ENCODE measurements around the gene CHD2. TPM values are rescaled to one million over a fixed set of nuclear protein-coding genes. Genes with fewer than 3 reads are reported as not detected.

The CHD2 gene
- total and polyA plus RNA-seq, 10 of the 15 experiments (the other 5 are each of a cell fraction or from before 2014, with no cell fraction given), result 38.1 to 94.7 (median 63.3) TPM

- TF ChIP-seq ZBTB33 (IDR thresholded peaks at IDR 0.05) (no peak), USF2 (IDR thresholded peaks at IDR 0.05; ENCODE audit: borderline replicate concordance, low read depth, low read length) (no peak), PKNOX1 (IDR thresholded peaks at IDR 0.05) (peak; percentile 98), FOXK2 (IDR thresholded peaks at IDR 0.05) (no peak), SREBF2 (IDR thresholded peaks at IDR 0.05; ENCODE audit: low read length) (no peak), RAD51 (IDR thresholded peaks at IDR 0.05) (no peak), TCF12 (IDR thresholded peaks at IDR 0.05; ENCODE audit: low read depth, low read length) (peak; percentile 72; the same call in 1 of the 2 replicates), SP1 (IDR thresholded peaks at IDR 0.05; ENCODE audit: low read depth, low read length) (peak; percentile 36), MAX (IDR thresholded peaks at IDR 0.05; ENCODE audit: low read depth, low read length) (no peak), HDAC6 (IDR thresholded peaks at IDR 0.05; ENCODE audit: unreplicated experiment) (peak; percentile 87), CUX1 (IDR thresholded peaks at IDR 0.05; ENCODE audit: insufficient replicate concordance, low read depth, low read length) (peak; percentile 35), BCL11A (IDR thresholded peaks at IDR 0.05; ENCODE audit: low read depth, low read length) (0 out of 2 replicates have a peak, but pooled peaks have one; percentile 8), POU2F2 (IDR thresholded peaks at IDR 0.05; ENCODE audit: borderline replicate concordance, low read depth, low read length) (peak; percentile 98), TAF1 (IDR thresholded peaks at IDR 0.05; ENCODE audit: borderline replicate concordance, low read depth, low read length) (peak; percentile 98), E2F4 (IDR thresholded peaks at IDR 0.05; ENCODE audit: low read depth, low read length) (no peak), RB1 (IDR thresholded peaks at IDR 0.05; ENCODE audit: borderline replicate concordance) (no peak; the same call in 1 of the 2 replicates), ZNF384 (IDR thresholded peaks at IDR 0.05; ENCODE audit: borderline replicate concordance, low read depth, low read length) (peak; percentile 98), ATF7 (IDR thresholded peaks at IDR 0.05; ENCODE audit: low read depth) (0 out of 2 replicates have a peak, but pooled peaks have one; percentile 23), NR2C1 (IDR thresholded peaks at IDR 0.05) (no peak)
Measured at GRCh38 chr15:92899948-92900730, at the start of gene CHD2 (continued).

Data from GM12878 (cell line).